PC-3 (cell line): ENCODE data around the gene EFL1.
"Not testable (repeated sequence)": the region's sequence is repeated elsewhere in the genome, so short reads cannot be mapped to it uniquely, and the experiment has no call there.

ENCODE experiments used
- EZH2phosphoT487 ChIP-seq: fragments of 300-600 bp; sonication (generic); IDR thresholded peaks from 2 replicates; pipeline ENCODE4 v1.6.1; 2018; ENCODE audit warnings: mild to moderate bottlenecking, antibody characterized with exemption, low read length, borderline replicate concordance
- TF ChIP-seq, protein P1 (sequence below): fragments of 300-600 bp; sonication (generic); conservative IDR thresholded peaks from 2 replicates; pipeline ENCODE4 v1.5.1; 2017; ENCODE audit warnings: antibody characterized with exemption, low read depth, mild to moderate bottlenecking, low read length

DNA sequence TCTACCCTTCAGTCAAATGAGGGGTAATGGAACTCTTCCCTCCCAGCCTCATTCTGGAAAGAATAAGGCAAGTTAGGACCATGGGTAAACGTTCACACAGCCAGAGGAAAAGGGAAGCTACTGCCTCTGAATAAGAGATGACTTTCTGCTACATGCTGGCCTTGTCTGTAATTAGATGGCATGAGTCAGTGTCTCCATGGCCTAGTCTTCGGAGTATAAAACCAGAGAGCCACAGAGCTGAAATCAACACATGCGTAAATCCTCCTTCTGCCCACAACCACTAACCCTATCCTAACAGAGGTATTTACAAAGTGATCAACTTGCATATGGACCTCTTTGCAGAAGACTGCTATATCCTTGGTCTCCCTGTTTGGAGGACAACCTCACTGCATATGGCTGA lies 14.3 kb downstream of the EFL1 start:
- TF ChIP-seq, protein P1, sequence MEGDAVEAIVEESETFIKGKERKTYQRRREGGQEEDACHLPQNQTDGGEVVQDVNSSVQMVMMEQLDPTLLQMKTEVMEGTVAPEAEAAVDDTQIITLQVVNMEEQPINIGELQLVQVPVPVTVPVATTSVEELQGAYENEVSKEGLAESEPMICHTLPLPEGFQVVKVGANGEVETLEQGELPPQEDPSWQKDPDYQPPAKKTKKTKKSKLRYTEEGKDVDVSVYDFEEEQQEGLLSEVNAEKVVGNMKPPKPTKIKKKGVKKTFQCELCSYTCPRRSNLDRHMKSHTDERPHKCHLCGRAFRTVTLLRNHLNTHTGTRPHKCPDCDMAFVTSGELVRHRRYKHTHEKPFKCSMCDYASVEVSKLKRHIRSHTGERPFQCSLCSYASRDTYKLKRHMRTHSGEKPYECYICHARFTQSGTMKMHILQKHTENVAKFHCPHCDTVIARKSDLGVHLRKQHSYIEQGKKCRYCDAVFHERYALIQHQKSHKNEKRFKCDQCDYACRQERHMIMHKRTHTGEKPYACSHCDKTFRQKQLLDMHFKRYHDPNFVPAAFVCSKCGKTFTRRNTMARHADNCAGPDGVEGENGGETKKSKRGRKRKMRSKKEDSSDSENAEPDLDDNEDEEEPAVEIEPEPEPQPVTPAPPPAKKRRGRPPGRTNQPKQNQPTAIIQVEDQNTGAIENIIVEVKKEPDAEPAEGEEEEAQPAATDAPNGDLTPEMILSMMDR = not testable (repeated sequence)
- TF ChIP-seq EZH2phosphoT487 = not testable (repeated sequence)
